Measurements from ENCODE around the gene BDH1.

DNA sequence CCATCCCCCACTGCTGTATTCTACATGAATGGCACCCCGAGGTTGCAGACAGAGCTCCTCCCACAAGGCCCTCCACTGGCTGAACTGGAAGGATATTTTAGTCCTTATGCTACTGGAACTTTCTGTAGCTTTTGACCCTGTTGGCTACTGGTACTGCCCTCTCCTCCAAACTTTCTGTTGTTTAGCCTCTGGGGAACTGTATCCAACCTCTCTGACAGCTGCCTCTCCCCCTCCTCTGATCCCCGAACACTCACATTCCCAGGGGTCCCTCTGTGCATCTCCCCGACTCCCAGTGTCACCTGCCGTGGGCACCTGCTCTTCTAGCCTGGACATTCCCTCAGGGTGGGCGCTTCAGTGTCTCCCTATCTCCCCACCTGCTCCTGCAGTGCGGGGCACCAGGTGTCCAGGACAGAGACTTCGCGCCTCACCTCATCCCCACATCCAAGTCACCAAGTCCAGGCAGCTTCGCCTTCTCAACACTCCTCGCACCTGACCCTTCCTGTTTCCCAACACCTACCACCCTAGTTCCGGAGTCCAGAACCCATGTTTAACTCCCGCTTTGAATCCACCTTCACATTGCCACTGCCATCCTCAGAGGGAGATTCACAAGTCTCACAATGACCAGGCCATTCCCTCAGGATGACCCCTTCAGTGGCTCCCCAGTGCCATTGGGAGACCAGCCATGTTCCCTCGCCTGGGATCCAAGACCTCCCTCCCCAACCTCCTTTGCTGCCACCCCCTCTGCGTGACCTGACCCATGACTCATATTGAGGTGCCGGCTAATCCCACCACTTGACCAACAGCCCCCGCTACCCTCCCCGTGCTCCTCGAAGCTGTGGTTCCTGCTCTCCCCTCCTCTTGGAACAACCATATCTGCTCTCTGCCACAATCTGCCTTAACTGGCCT lies 34.2 kb downstream of the BDH1 start:
- TF ChIP-seq, protein P1, sequence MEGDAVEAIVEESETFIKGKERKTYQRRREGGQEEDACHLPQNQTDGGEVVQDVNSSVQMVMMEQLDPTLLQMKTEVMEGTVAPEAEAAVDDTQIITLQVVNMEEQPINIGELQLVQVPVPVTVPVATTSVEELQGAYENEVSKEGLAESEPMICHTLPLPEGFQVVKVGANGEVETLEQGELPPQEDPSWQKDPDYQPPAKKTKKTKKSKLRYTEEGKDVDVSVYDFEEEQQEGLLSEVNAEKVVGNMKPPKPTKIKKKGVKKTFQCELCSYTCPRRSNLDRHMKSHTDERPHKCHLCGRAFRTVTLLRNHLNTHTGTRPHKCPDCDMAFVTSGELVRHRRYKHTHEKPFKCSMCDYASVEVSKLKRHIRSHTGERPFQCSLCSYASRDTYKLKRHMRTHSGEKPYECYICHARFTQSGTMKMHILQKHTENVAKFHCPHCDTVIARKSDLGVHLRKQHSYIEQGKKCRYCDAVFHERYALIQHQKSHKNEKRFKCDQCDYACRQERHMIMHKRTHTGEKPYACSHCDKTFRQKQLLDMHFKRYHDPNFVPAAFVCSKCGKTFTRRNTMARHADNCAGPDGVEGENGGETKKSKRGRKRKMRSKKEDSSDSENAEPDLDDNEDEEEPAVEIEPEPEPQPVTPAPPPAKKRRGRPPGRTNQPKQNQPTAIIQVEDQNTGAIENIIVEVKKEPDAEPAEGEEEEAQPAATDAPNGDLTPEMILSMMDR (IDR thresholded peaks at IDR 0.05; ENCODE audit: low read depth, low read length): no peak
- TF ChIP-seq POLR2A (IDR thresholded peaks at IDR 0.05; ENCODE audit: extremely low read depth, insufficient read length): no peak
